RCC 7860 (cell line): ENCODE results near the gene ATP8B3.

ENCODE experiments used
- DNase-seq: peaks from one replicate; pipeline ENCODE4 v3.0.0-alpha.2; 2015; ENCODE audit warnings: low spot score
- FAIRE-seq: peaks from 2 replicates; lab custom pipeline; 2012; peaks lifted over from hg19 to GRCh38; lab: Jason Lieb, UNC

Gene ATP8B3

DNA sequence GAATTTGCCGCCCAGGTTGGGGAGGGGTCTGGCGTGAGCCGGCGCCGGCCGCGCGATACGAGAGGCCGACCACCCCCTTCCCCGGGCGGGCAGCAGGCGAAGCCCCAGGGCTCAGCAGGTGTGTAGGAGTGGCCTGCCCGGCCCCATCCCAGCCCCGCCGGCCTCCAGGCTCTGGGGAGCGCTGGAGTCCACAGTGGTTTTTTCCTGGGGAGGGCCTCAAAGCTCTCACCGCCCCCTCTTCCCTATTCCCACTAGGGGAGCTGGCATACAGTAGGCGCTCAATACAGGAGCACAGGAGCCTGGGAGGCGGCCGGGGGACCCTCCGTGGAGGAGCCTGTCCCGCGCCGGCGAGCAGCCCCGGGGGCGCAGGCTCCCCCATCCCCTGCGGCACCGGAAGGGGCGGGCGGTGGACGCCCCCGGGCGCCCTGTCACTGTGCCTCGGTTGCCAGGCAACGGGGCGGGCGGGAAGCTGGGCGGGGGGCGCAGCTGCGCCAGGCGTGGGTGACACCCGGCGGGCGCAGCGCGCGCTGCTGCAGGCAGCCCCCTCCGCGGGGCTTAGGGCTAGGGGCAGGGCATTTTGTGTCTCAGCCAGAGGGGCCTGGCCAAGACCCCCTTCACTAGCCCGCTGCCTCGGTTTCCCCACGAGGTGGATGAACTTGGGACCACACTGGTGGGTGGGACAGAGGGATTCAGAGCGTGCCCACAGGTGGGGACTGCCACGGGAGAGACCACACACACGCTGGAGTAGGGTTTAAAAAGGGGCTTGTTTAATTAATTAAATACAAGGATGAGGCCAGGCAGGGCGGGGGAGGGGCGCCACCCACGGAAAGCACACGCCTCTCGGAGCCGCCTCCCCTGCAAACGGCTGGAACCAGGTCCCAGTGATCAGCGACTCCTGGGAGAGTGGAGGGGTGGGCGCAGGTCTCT, 39.8 kb upstream of the ATP8B3 start:
- no peak for DNase-seq
- FAIRE-seq: no peak

DNA sequence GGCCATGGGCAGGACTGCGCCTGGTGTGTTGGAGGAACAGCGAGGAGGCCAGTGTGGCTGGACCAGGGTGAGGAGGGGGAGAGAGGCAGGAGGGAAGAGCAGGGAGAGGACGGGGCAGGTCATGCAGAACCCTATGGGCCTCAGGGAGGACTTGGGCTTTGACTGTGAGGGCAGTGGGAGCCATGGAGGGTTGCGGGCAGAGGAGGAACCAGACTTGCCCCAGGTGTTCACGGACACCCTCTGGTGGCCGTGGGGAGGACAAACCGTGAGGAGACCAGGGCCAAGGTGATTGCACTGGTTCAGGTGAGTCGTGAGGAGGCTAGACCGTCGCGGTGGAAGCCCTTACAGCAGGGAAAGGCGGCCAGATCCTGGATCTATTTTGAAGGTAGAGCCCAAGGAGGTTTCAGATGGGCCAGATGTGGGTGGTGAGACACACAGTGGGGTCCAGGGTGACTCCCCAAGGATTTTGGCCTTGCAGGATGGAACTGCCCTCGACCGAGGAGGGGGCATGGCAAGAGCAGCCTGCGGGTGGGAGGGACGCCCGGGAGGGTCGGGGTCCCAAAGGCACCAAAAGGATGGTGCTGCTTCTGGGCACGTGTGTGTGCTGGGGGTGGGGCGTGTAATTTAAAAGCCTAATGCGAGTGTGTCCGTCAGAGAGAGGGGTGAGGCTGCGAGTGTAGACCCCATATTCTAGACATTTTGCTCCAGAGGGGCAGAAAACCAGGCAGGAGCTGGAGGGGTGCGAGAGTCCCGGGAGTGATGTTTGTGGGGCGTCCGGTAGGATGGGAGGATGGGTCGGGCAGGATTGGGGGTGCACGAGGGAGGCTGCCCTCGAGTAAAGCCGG, 39.0 kb upstream of the ATP8B3 start:
- DNase-seq: no peak
- FAIRE-seq: no peak

DNA sequence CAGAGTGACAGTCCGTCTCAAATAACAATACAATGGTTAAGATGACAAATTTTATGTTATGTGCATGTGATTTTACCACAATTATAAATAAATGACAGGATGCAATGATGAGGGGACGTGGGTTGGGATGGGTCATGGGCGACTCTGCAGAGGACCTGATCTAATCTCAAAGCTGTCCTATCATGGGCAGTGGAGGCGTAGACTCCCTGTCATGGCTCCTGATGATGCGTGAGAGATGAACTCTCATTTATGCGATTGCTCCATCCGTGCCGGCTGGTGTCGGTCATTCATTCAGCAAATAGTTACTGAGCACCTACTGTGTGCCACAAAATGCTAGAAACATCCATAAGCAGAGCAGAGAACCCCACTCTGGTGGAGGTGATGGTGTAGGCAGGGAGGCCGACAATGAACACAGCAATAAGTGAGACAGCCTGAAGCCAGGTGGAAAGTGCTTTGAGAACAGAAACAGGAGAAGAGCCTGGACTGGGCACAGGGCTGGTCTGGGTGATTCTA, 37.9 kb upstream of the ATP8B3 start:
- DNase-seq (no peak), FAIRE-seq (no peak)

DNA sequence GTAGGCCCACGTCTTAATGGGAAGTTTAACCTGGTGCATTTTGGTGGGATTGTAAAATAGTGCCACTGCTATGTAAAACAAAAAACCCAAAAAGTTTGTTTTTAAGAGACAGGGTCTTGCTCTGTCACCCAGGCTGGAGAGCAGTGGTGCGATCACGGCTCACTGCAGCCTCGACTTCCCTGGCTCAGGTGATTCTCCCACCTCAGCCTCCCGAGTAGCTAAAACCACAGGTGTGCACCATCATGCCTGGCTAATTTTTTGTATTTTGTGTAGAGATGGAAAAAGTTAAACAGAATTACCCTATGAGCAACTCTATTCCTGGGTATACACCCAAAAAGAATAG, 37.0 kb upstream of the ATP8B3 start:
- FAIRE-seq: no peak
- DNase-seq: no peak

DNA sequence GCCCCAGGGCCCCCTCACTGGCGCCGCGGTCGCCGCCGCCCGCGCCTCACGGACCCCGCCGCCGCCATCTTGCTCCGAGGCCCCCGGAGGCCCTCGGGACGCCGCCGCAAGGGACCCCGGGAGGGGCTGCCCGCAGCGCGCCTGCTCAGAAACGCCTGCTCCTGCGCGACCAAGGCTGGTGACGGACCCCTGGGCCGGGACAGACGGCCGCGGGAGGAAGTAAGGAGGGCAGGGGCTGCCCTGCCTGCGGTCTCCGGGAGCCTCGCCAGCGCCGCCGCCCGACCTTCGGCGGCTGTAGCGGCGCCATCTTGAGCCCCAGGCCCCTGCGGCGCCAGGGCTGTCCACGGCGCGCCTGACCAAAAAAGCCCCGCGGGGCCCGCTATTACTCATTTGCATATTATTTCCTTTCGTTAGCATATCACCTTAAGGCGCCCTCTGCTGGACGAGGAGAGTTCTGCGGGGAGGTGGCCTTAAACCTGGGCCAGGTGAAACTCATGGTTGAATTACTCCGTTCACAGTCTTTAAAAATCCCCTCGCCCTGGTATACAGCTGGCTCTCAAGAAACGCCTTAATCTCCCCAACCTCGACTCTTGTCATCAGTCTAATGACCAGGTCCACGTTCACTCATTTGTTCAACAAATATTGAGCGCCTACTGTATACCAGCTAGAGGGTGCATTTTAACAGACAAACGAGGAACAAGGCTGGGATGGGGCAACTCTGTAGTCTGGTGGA, 36.5 kb upstream of the ATP8B3 start, which contains the start of gene REXO1:
Gene REXO1, minus strand, starts transcription at position 85 of the 733 bp plus-strand sequence. CDS start 125 bp downstream, outside the sequence.
- peak; percentile 90 for DNase-seq
- FAIRE-seq: peak; percentile 77

DNA sequence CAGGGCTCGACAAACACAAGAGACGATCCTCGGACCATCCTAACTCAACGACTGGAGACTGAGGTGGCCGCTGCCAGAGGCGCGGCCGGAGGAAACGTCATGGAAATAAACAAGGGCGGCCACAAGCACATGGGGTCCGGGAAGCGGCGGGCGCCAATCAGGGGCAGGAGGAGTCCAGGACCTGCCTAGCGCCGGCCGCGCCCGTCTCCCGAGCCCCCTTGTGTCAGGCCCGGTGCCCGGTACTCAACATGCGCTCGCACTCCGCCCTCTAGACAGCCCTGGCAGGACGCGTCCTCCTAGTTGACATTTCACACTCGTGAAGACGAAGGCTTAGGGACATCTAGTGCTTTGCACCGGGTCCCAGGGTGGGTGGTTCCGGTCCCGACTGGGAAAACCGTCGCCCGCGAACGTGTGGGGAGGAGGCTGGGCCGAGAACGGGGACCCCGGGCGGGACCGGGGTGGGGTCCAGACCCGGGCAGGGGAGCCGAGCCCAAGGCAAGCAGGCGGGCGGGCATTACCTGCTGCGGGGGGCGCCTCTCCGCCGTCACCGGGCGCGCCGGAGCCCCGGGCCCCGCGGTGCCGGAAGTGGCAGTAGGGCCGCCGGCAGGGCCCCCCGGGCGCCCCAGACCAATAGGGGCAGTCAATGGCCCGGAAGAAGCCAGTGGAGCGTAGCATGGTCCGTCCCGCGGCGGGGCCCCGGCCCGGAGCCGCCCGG, 35.8 kb upstream of the ATP8B3 start:
- DNase-seq (peak; percentile 20), FAIRE-seq (no peak)

DNA sequence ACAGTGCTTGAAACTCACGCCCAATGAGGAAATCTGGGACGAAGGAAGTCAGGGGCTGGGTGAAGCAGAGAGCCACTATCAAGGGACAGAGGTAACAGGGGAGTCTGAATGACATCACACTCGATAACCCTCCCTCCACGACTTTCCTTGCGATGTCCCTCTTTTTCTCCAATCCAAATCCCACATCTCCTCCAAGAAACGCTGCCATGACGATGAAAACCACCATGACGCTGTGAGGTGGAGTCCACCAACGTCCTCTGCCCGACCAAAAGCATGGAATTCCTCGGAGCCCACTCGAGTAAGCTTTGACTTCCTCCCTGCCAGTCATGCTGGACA, 35.2 kb upstream of the ATP8B3 start:
- FAIRE-seq: no peak

DNA sequence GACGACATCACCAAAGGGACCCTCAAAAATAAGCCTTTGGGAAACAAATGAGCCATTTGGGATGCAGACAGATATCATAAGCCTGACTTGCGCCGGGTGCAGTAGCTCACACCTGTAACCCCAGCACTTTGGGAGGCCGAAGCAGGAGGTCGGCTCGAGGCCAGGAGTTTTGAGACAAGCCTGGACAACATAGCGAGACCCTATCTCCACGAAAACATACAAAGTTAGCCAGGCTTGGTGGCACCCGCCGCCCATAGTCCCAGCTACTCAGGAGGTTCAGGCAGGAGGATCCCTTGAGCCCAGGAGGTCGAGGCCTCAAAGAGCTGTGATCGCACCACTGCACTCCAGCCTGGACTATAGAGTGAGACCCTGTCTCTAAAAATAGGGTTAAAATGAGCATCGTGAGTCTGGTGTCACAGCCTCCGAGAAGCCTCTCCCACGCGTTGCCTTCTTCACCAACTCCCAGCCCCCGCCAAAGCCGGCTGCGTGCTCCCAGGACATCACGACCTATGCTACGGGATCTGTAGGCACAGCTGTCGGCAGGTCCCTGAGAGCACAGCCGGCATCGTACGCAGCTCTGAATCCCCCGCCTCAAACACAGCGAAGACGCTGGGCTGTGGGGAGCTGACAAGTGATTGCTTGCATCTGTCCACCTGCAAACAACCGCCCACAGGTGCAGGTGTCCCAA, 34.6 kb upstream of the ATP8B3 start:
- FAIRE-seq (no peak), DNase-seq (no peak)

More for the DNA sequence above, 35.2 kb upstream of the ATP8B3 start:
- DNase-seq: peak; percentile 7

DNA sequence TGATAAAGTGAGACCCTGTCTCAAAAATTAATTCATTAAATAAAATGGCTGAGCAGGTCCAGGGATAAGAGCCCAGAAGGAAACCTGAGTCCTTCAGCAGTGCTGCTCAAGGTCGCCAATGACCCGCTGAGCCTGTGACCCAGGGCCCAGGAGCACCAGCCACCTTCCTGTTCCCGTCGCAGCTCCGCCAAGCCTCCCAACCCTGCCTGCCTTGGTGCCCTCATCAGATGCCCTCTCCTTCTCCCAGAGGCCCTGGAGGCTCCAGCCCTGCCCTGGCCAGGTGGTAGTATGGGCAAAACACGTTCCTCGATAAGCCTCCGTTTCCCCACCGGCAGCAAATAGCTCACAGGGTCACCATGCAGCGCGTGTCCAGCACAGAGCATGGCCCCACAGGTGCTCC, 33.6 kb upstream of the ATP8B3 start:
- no peak for FAIRE-seq
- no peak for DNase-seq

DNA sequence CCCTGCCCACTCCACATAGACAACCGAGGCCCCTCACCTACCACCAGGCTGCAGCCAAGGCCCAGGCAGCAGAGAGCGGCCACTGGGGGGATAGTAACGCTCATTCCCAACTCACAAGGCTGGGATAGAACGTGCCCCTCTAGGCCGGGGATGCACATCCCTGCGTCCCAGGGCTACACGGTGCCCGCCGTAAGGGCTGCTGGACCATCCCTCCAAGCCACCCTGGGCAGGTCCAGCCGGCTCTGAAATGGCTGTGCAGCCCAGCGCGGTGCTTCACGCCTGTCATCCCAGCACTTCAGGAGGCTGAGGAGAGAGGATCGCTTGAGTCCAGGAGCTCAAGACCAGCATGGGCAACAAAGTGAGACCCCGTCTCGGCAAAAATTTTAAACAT, 33.0 kb upstream of the ATP8B3 start:
- DNase-seq (no peak), FAIRE-seq (no peak)

DNA sequence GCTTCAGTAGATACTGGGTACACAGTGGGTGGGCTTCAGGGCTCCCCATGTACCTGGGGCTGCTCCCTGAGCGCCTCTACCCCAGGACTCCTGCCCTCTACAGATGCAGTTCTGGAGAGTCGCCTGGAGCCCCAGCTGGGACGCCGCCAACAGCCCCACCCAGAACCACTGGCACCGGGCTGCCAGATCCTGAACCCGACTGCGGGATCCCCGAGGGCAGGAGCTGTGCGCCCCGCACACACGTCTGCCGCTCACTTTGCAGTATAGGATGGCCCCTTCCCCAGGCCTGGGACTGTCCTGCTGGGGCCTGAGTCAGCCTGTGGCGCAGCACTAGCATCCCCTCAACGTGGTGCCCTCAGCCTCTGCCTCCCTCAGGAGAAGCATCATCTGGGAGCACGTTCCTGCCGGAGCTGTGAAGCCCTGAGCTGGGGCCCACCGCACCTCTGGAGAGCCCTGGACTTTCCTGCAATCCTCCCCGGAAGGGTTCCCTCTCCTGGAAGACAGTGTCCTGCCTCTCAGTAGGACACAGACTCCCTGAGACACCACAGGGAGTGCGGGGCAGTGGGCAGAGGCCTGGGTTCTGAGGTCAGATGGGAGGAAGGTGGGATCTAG, 32.5 kb upstream of the ATP8B3 start:
- FAIRE-seq (no peak), DNase-seq (no peak)

DNA sequence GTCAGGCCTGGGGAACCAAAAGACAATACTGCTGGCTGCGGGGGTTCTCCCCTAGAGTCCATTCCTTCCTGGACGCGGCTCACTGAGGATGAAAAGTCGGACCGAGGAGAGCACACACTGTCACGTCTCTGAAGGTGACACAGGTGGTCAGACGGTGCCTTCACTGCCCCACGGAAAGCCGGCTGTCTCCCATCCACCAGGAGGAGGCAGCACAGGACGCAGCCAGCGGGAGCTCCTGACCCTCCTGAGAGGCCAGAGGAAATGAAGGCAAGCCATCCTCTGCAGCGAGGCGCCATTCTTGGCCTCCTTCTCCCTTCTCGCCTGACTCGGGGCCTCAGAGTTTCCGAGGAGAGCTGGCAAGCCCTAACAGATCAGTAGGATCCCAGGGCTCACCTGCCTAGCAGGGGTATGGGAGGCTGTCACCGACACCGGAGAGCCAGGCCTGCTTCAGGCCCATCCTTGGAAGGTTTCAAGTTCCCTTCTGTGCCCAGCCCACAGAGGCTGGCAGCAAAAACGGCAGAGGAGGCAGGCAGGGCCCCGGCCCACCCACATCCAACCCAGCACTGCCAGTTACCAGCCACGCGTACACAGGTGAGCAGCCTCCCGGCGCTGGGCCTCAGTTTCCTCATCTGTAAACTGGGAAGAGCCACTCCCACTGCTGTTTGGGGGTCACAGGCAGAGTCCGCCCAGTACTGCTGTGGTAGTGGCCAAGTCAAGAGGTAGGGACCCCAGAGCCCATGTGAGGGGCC, 31.7 kb upstream of the ATP8B3 start:
- no peak for DNase-seq
- FAIRE-seq: no peak

DNA sequence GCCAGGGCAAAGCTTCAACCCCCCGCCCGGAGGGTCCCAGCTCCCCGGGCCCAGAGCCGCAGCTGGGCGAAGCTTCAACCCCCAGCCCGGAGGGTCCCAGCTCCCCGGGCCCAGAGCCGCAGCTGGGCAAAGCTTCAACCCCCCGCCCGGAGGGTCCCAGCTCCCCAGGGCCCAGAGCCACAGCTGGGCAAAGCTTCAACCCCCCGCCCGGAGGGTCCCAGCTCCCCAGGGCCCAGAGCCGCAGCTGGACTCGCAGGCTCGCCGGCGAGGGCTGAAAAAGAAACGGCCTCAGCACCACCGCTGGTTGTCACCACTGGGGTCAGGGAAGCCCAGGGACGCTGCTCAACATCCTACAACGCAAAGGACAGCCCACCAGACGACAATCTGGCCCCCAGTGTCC, 31.0 kb upstream of the ATP8B3 start:
- DNase-seq (no peak), FAIRE-seq (no peak)

DNA sequence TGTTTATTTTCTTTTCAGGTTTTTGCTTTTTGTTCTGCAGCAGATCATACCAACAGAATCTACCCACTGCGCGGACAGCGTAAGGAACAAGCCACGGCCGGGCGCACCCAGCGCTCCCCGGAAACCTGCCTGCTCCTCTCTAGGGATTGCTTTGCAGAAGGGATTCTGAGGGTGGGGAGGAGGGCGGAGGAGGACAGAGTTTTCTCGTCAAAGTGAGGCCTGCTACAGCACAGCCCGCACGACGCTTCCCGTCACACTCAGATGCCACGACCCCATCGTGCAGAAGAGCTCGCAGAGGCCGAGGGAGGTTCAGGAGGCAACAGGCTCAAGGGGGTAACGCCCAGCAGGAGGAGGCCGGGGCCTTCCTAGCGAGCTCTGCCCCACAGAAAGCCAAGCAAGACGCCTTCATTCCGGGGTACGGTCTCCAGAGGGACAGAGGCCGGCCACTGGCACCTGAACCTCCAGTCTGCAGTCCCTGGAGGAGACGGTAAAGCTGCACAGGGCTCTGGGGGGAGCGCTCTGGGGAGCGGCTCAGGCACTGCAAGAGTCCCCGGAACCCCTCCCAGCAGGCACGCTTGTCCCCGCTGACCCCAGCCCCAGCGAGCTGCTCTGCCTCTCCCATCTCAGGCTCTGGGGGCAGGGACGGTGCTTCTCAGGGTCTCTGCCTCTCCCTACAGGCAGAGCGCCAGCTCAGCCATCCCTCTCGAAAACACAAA, 29.3 kb upstream of the ATP8B3 start:
- no peak for DNase-seq
- no peak for FAIRE-seq

DNA sequence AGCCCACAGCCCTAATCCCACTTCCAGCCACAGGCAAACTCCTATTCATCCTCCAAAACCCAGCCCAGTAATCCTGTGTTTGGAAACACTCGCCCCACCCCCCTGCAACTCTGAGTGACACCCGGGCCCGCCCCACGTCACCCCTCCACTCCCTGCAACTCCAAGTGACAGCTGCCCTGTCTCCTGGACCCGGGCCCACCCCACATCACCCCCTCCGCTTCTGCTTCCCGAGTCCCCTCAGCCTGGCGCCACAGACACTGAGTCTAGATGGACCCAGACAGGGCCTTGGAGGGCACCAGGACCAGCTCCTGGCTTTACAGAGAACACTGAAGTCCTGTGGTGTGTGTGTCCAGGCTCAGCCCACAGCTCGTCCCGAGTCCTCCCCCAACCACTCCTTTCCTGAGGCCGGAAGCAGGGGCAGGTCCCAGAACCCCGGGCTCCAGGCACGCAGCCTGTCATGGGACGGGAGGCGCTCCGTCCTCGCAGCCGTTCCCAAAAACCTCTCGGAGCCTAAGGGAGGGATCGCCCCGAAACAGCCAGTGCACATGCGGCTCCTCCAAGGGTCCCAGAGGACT, 28.6 kb upstream of the ATP8B3 start:
- DNase-seq (no peak), FAIRE-seq (no peak)

DNA sequence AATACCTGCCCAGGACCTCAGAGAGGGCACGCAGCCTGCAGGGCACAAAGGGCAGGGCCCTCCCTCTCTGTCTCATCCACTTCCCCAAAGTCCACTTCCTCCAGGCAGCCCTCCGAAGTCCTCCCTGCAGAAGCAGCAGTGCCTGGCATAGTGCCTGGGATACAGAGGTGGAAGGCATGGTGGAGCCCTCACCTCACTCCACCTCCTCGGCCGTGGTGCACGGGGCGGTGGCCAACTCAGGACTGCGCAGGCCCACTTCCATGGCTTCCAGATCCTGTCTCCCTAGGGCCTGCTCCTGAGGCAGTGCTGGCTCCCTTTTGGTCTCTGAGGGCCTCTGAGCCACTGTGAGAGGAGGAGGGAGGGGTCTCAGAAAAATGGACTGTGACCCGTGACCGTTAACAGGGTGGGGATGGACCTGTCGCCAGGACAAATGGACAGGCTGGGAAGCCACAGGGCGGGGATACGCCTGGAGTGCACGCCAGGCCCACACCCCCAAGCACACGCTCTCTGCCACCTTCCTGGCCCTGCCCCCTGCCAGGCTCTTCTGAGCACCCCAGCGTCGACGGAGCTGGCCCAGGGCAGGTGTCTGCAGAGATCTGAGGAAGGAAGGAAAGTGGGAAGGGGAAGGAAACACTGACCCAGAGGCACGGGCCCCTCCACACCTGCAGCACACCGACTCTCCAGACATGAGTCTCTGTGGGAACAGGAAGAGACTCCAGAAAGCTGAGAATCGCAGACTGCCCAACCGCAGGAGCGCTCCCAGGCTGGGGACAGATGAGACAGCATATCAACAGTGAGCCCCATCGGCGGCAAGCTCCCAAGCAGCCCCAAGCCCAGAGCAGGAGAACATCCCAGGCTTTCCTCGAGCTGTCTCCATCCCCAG, 27.8 kb upstream of the ATP8B3 start:
- DNase-seq: no peak
- FAIRE-seq: no peak

DNA sequence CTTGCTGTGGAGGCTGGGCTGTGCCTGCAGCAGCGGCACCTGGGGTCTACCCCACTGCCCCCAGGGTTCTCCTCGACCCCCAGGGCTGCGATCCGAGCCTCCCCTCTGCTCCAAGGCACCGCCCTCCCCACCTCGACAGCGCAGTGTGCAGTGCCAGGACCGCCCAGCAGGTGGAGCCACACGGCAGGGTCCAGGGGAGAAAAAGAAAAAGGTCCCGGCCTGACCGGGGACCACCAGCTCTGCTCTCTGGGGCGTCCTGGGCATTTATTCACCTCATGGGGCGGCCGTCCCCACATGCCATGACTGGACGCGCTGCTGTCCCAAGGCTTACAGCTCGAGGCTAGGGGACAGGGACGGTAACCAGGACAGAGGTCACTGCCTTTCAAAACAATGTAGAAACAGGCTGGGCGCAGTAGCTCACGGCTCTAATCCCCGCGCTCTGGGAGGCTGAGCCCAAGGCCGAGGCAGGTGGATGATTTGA, 25.6 kb upstream of the ATP8B3 start:
- no peak for FAIRE-seq
- DNase-seq: no peak
